HL-60 (cell line): Measurements from ENCODE around the gene C6orf136.

Source experiments
- DNase-seq, 2 experiments: peaks; one replicate each; pipeline ENCODE4 v3.0.0-alpha.2; 2010 to 2020; ENCODE audit warnings: low read depth in 1 of 2, low spot score in 1 of 2
- H3K27ac ChIP-seq: fragments of 250-450 bp; sonication (Bioruptor Pico); replicated peaks from 2 replicates; pipeline ENCODE4 v1.5.1; 2020; ENCODE audit warnings: mild to moderate bottlenecking, moderate library complexity
- H3K27me3 ChIP-seq: fragments of 250-450 bp; sonication (Bioruptor Pico); 2 replicates; pipeline ENCODE4 v1.5.1; 2021; ENCODE audit warnings: mild to moderate bottlenecking, moderate library complexity; ENCODE audit not compliant: insufficient read depth, poor library complexity, severe bottlenecking
- H3K4me3 ChIP-seq: replicated peaks from 2 replicates; pipeline ENCODE4 v1.5.1; 2011; ENCODE audit warnings: mild to moderate bottlenecking, control low read depth, low read length; ENCODE audit not compliant: insufficient read depth
- GABPA ChIP-seq: IDR thresholded peaks from 2 replicates; pipeline ENCODE4 v1.6.1; 2012; ENCODE audit warnings: low read depth
- POLR2AphosphoS5 ChIP-seq: IDR thresholded peaks from 2 replicates; pipeline ENCODE4 v1.6.1; 2012; ENCODE audit warnings: low read depth
- SPI1 ChIP-seq: IDR thresholded peaks from 2 replicates; pipeline ENCODE4 v1.6.1; 2012; ENCODE audit warnings: low read depth, mild to moderate bottlenecking, borderline replicate concordance
- TF ChIP-seq, protein P1 (sequence below): IDR thresholded peaks from 2 replicates; pipeline ENCODE4 v1.6.1; 2012; ENCODE audit warnings: low read depth; ENCODE audit not compliant: insufficient replicate concordance
- TF ChIP-seq, protein P2 (sequence below): IDR thresholded peaks from one replicate; pipeline ENCODE4 v1.5.1; 2011; ENCODE audit warnings: low read length, control low read depth, inconsistent platforms; ENCODE audit not compliant: insufficient read depth

Gene C6orf136

DNA sequence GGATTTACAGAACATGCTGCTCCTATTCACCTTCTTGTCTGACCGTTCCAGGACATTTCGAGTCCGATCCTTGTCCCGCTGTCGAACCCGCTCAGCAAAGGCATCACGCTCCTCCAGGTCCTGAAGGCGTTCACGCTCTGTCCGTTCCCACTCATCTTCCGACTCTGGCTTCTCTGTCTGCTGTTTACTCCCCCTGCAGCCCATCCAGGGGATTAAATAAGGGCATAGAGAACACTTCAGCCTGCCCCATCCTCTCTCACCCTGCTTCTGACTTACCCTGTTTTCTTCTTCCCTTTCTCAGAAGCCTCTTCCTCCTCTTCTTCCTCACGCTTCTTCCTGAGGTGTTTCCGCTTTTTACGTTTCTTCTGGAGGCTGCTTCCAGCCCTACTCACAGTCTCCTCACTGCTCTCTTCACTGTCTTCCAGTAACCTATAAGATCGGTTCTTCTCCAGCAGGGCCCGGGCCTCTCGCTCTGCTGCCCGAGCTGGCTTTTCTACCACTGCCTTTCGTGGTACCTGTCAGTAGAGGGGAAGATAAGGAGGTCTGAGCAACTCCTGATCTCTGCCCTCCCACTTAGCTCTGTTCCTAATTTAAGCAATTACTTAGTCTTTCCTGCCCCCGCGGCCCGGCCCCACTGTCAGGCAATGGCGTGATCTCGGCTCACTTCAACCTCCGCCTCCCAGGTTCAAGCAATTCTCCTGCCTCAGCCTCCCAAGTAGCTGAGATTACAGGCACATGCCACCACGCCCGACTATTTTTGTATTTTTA, 24.0 kb downstream of the C6orf136 start:
- Histone ChIP-seq H3K27me3 (no peaks in the 10 kb centered on the region), H3K4me3 (no peak overlapping the region), H3K27ac (no peak overlapping the region)
- TF ChIP-seq GABPA (no peak), POLR2AphosphoS5 (no peak), SPI1 (no peak)
- TF ChIP-seq, protein P1, sequence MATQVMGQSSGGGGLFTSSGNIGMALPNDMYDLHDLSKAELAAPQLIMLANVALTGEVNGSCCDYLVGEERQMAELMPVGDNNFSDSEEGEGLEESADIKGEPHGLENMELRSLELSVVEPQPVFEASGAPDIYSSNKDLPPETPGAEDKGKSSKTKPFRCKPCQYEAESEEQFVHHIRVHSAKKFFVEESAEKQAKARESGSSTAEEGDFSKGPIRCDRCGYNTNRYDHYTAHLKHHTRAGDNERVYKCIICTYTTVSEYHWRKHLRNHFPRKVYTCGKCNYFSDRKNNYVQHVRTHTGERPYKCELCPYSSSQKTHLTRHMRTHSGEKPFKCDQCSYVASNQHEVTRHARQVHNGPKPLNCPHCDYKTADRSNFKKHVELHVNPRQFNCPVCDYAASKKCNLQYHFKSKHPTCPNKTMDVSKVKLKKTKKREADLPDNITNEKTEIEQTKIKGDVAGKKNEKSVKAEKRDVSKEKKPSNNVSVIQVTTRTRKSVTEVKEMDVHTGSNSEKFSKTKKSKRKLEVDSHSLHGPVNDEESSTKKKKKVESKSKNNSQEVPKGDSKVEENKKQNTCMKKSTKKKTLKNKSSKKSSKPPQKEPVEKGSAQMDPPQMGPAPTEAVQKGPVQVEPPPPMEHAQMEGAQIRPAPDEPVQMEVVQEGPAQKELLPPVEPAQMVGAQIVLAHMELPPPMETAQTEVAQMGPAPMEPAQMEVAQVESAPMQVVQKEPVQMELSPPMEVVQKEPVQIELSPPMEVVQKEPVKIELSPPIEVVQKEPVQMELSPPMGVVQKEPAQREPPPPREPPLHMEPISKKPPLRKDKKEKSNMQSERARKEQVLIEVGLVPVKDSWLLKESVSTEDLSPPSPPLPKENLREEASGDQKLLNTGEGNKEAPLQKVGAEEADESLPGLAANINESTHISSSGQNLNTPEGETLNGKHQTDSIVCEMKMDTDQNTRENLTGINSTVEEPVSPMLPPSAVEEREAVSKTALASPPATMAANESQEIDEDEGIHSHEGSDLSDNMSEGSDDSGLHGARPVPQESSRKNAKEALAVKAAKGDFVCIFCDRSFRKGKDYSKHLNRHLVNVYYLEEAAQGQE, result no peak
- TF ChIP-seq, protein P2, sequence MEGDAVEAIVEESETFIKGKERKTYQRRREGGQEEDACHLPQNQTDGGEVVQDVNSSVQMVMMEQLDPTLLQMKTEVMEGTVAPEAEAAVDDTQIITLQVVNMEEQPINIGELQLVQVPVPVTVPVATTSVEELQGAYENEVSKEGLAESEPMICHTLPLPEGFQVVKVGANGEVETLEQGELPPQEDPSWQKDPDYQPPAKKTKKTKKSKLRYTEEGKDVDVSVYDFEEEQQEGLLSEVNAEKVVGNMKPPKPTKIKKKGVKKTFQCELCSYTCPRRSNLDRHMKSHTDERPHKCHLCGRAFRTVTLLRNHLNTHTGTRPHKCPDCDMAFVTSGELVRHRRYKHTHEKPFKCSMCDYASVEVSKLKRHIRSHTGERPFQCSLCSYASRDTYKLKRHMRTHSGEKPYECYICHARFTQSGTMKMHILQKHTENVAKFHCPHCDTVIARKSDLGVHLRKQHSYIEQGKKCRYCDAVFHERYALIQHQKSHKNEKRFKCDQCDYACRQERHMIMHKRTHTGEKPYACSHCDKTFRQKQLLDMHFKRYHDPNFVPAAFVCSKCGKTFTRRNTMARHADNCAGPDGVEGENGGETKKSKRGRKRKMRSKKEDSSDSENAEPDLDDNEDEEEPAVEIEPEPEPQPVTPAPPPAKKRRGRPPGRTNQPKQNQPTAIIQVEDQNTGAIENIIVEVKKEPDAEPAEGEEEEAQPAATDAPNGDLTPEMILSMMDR, result no peak
- no peak for DNase-seq

DNA sequence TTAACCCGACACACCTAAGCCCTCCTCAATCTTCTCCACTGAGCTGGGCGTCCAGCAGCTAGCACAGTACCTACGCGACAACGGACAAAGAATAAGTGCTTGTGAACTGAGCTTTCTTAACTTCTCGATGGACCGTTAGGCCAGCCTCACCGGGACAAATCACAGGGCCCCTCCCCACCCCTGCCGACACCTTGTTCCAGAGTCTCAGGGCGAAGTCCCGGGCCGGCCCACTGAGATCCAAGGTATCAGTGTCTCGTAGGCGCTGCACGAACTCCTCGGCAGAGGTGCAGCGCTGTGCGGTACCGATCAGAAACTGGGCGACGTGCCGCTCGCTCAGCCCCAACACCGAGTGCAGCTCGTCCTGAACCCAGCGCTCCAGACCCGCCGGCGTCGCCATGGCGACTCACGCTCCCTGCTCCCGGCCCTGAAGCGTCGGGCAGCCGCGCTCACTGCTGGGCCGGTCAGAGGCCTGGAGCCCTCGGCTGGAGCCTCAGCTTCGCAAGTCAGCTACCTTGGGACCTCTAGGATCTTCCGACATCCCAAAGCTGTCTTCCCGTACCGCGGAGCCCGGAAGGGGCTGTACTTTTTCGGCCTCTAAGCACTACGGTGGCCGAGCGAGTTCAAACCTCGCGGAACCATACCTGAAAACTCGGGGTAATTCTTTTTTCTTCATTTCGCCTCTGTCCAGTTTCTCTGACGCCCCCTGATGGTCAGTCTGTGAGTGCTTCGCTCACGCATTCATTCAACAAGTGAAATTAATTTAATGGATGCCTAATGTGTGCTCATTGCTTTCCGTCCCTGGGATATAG, 25.7 kb downstream of the C6orf136 start, which contains the start of gene DHX16:
Gene DHX16, minus strand, starts transcription at position 562 of the 809 bp plus-strand sequence. Its CDS starts 165 bp downstream, at position 397.
- peak within 1 kb of the TSS; percentile 64 for H3K27ac ChIP-seq
- peak within 1 kb of the TSS; percentile 100 for H3K4me3 ChIP-seq
- TF ChIP-seq SPI1, result no peak
- TF ChIP-seq, protein P1, result no peak
- peak; percentile 47; the same call in 1 of the 2 replicates for TF ChIP-seq GABPA
- TF ChIP-seq, protein P2, result peak; percentile 81
- no peak; the same call in 1 of the 2 replicates for TF ChIP-seq POLR2AphosphoS5
- peak; percentile 95 to 97 for DNase-seq
- no peaks in the 10 kb centered on the region for H3K27me3 ChIP-seq

DNA sequence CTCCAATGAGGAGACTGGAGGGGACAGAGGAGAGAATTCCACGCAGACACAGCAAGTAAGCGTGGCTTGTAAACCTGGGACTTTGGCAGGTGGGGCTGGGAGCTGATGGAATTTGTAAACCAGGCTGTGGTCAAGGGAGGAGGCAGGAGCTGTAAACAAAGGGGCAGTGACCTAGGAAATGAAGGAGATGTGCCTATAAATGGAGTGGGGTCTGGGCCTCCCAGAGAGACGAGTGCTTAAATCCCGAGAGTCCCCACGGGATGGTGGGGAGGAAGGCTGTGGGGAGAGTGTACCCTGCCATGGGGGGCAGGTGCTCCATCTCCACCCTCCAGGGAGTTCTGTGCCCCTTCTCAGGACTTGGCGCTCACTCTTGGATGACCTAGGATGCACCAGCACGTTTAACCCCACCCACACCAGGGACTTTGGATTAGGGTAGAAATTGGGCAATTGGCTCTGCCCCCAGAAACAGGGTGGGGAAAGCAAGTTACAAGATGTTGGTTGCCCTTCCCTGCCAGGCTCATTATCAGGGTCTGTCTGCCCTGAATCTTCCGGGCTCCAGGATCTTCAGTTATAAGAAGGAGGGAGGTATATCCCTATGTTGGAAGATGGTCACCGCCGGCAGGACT, 29.8 kb downstream of the C6orf136 start:
- H3K4me3 ChIP-seq, result no peak overlapping the region
- no peaks in the 10 kb centered on the region for H3K27me3 ChIP-seq
- DNase-seq, result no peak
- TF ChIP-seq, protein P1, result no peak
- TF ChIP-seq GABPA (no peak), POLR2AphosphoS5 (no peak), SPI1 (no peak)
- H3K27ac ChIP-seq, result no peak overlapping the region
